Transverse colon (tissue), 3 donors: ENCODE results near the gene LRR1.

ENCODE experiments used
- EP300 ChIP-seq: sonication (generic); formaldehyde crosslinking; IDR thresholded peaks from one replicate; pipeline ENCODE4 v1.6.1; 2017; ENCODE audit warnings: antibody characterized with exemption, low read depth
- TF ChIP-seq, protein P1 (sequence below), 5 experiments: fragments of 200-600 bp in 3 of 5; fragments of 450-650 bp in 2 of 5; sonication (generic) in 3 of 5; IDR thresholded peaks; 1 replicate in 2 of 5; 2 replicates in 3 of 5; pipeline ENCODE4 v1.5.1; 2016 to 2017; ENCODE audit warnings: antibody characterized with exemption in 5 of 5, inconsistent platforms in 3 of 5, mild to moderate bottlenecking in 2 of 5, moderate library complexity in 1 of 5

DNA sequence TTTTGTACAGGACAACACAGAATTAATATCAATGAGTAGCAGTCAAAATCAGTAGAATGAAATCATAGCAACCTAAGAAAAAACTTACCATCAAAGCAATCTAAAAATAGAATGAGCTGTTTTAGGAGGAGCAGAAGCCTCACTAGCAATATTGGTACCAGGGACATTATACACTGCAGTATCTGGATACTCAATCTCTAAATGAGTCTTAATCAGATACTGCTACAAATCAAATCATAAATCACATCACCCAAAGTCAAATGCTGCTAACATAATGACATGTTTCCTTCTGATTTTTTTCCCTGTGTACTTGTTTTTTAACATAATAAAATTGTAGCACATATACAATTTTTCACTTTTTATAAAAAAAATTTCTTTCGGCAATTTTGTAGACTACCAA is 20.6 kb upstream of the LRR1 start:
- TF ChIP-seq, protein P1, sequence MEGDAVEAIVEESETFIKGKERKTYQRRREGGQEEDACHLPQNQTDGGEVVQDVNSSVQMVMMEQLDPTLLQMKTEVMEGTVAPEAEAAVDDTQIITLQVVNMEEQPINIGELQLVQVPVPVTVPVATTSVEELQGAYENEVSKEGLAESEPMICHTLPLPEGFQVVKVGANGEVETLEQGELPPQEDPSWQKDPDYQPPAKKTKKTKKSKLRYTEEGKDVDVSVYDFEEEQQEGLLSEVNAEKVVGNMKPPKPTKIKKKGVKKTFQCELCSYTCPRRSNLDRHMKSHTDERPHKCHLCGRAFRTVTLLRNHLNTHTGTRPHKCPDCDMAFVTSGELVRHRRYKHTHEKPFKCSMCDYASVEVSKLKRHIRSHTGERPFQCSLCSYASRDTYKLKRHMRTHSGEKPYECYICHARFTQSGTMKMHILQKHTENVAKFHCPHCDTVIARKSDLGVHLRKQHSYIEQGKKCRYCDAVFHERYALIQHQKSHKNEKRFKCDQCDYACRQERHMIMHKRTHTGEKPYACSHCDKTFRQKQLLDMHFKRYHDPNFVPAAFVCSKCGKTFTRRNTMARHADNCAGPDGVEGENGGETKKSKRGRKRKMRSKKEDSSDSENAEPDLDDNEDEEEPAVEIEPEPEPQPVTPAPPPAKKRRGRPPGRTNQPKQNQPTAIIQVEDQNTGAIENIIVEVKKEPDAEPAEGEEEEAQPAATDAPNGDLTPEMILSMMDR (IDR thresholded peaks at IDR 0.05), result no peak
- no peak for TF ChIP-seq EP300
